ENCODE results near the gene DOCK4. TPM values are rescaled to one million over a fixed set of nuclear protein-coding genes. Genes with fewer than 3 reads are reported as not detected.

DOCK4 gene
- total RNA-seq, 1 experiment from 2014 or later = 3.4 TPM

DNA sequence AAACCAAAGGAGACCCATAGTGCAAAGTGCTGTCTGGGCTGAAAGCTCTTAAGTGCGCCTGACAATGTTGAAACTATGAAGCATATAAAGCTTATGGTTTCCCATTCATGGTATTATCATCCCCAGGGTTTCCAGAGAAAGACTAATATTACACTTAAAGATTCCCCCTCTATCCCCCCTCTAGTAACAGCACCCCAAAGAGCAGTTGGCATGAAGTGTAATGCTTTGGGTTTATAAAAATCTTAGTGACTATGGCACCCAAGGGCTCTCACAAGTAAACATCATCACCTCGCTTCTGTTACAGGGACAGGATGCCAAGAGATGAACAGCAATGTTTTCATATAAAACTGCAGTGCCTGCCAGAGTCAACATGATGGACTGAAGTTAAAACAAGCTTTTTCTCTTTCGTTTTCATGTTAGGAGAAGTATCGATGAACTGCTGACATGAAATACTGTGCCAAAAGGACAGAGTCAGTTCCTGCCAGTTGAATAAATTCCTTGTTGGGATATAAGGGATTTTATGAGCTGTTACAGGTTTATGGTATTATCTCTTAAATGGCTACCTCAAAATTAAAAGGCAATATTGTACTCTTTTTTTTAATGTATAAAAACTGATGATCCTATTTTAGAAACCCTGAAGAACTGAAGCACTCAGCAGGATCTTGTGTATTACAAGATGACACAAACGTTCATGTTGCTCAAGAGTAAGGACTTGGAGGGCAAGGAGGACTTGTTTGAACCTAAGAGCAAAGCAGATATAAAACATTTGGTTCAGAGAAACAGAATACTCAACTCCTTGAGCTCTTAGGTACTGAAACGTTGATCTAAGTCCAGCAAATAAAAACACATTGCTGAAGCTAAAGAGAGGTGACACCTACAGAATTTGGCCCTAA is 440.2 kb downstream of the DOCK4 start:
- DNase-seq (ENCODE audit: low spot score) = no peak

DNA sequence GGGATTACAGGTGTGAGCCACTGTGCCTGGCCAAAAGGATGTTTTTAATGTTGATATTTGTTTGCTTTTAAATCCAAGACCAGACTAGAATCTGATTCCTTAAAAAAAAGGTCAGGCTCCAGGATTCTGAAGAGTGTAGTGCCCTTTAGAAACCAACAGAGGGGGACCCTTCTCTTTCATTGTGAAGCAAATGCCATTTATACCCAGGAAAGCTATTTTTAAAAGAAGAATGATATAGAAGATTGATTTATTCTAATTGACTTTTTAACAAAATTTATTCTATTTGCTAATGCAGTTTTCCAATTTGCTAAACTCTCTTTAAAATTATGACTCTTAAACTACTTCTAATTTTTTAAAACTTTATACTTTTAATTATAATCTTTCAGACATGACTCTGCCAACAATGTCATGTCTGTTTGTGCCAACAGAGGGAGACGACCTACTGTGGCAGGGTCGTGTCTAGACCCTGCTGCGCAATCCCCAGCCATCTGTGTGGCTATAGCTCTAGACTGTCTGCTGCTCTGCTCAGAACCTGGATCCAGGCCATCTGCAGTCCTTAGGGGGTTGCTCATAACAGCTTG is 442.9 kb downstream of the DOCK4 start:
- DNase-seq (ENCODE audit: low spot score) = peak; percentile 46

DNA sequence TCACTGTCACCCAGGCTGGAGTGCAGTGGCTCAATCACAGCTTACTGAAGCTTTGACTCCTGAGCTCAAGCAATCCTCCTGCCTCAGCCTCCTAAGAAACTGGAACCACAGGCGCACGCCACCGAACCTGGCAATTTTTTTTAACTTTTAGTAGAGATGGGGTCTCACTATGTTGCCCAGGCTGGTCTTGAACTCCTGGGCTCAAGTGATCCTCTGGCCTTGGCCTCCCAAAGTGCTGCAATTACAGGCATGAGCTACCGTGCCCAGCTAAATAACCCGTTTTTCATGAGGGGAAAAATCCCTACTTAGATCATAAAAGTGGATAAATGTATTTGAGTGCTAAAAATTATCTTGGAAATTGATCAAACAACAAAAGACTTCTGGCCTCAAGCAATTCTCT is 443.4 kb downstream of the DOCK4 start:
- no peak for DNase-seq (ENCODE audit: low spot score)

DNA sequence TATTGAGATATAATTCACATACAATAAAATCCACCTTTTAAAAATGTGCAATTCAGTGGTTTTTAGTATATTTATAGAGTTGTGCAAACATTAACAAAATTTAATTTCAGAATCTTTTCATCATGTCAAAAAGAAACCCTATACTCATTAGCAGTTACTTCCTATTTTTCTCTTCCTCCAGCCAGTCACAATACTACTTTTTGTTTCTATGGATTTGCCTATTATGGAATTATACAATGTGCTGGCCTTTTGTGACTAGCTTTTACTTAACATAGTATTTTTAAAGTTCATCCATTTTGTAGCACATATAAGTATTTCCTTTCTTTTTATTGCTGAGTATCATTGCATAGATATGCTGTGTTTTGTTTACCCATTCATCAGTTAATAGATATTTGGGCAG is 444.0 kb downstream of the DOCK4 start:
- DNase-seq (ENCODE audit: low spot score) = no peak

DNA sequence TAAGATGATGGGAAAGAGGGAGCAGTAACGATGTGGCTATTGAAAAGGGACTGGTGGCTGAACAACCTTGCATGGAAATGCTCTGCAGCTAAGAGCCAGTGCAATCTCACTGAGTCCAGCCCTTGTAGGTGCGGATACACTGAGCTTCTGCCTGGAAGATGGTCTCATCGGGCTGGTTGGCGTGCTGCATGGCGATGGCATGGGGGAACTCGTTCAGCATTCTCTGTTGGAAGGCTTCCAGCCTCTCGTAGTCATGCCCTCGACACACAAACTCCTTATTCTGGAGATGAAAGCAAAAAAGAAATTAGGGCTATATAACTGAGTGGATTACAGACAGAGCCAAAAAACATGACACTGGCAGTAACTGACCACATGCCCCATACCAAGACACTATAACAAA is 446.2 kb downstream of the DOCK4 start:
- DNase-seq (ENCODE audit: low spot score) = no peak

DNA sequence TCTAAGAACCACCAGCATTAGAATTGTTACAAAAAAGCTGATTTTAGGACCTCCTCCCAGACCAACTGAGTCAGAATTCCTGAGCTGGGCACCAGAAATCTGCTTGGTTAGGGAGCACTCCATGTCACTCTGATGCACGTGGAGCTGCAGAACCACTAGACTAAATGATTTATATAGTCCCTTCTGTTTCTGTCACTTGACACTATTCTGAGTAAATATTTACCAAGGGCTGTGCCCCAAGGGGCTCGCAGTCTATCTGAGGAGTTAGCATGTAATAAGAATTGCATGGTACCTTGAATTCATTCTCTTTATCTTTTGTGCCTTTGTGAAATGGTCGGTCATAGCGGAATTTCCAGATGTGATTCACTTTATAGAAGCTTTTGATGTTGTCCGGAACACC is 447.9 kb downstream of the DOCK4 start:
- no peak for DNase-seq (ENCODE audit: low spot score)

DNA sequence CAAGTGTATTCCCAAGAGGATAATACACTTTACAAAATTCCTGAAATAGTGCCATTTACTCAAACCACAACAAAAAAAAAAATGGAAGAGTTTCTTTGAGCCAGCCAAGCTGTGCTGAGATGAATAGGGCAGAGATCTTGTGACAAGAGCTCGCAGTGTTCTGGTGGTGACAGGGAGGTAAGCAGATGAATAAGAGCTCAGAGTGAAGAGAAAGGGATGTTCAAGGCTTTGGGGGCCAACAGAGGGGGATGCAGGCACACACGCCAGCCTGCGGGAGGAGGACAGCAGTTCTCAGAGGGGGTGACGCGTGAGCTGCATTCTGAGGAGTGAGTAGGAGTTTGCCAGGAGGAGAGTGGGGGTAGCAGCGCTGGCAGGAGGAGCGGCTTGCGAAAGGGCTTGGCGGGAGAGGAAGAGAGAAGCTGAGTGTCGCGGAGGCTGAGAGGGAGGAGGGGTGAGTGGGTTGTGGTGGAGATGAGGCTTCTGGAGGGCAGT is 449.5 kb downstream of the DOCK4 start:
- DNase-seq (ENCODE audit: low spot score) = peak; percentile 58

DNA sequence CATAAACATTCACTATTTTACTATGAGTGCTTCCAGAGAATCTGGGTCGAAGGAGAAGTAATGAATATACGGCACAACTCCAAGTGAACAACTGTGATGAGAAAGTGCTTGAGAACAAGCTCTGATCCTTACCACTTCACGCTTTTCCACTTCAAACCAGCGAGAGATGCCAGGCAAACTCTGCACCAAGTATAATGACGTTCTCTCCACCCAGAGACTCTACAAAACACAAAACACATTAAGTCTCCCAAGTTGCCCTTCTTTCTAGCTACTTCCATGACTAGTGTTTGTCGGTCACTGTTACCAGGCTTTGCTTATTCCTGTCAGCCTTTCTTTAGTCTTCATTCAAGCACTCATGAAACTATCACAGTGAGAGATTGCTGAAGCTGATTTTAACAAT is 450.8 kb downstream of the DOCK4 start:
- DNase-seq (ENCODE audit: low spot score) = no peak

DNA sequence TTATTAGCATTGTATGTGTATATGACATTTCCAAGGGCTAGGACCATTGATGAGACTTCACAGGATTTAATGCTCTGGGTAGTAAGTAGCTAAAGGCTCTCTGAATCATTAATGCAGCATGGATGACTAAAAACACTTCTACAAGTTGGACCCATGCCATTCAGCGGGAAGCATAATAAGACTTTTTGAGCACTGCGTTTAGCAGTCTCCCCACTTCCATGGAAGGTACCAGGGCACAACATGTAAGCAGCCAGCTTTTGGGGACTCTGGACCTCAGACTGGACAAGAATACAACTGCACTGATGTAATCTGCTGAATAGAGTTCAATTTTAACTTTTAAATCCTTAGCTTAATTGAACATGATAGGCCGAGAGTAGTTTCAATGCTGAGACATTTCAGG is 452.2 kb downstream of the DOCK4 start:
- DNase-seq (ENCODE audit: low spot score) = no peak

DNA sequence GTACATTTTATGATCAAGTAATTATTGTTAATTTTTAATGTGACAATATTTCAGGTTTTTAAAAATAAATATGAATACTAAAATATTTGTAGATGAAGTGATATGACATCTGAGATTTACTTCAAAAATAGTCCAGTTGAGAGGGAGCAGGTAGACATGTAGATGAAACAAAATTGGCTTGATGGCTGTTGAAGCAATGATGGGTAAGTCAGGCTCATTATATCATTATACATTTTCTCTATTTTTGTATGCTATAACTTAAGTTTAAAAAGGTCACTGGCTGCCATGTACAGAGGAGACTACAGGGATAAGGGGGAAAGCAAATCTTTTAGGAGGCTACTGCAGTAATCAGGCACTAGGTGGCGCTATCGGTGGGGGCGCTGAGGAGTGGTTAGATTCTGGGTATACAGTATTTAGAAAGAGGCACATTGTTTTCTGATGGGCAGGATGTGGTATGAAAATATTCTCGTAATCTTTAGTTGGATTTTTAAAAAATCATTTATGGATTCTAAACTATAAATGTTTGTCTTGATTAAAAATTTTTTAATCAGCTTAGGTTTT is 454.1 kb downstream of the DOCK4 start:
- peak; percentile 62 for DNase-seq (ENCODE audit: low spot score)

DNA sequence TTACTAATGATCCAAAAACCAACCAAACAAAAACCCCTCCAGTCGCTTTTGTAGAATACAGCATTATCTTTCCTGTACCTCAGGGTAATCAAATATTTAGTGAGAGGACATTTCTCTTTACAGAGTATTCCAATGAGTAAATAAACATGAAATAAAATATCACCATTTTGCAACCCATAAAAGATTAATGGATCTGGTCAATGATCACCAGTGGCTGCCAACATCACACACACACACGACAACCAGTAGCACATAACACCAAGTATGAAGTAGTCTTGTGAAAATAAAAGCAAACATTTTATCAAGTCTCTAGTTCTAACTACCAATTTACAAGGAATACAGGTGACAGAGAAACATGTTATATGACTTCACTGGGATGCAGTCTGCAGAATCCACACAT is 455.3 kb downstream of the DOCK4 start:
- no peak for DNase-seq (ENCODE audit: low spot score)

DNA sequence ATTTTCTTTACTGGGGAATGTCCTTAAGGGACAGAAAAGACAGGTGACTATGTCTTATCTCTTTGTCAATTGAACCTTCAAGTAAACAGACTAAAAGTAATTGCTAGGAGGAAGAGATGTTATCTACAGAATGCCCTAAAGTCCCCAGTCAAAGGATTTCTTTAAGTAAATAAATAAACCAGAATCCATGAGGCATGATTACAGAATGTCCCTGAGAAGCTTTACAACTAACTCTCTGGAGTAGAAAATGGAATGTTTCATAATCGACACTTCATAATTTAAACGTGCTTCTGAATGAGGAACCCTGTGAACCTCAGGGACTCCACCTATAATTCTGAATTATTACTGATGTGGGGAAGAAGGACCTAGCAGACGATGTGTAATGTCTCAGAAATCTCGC is 456.0 kb downstream of the DOCK4 start:
- DNase-seq (ENCODE audit: low spot score) = no peak

DNA sequence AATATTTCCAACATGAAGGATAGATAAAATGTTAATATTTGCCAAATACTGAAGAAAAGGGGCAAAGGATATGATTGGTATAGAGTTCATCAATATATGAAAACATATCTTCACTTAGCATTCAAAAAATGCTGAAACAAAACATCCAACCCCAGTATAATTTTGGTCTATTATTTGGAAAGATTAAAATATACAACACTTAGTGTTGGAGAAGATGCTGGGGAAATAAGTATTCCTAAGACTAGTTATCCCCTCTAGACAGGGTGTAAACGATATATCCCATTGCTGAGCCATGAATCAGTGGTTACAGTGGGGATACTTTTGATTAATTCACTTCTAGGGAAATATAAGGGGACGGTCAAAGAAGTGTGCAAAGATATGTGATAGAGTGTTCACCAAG is 456.6 kb downstream of the DOCK4 start:
- DNase-seq (ENCODE audit: low spot score) = no peak

DNA sequence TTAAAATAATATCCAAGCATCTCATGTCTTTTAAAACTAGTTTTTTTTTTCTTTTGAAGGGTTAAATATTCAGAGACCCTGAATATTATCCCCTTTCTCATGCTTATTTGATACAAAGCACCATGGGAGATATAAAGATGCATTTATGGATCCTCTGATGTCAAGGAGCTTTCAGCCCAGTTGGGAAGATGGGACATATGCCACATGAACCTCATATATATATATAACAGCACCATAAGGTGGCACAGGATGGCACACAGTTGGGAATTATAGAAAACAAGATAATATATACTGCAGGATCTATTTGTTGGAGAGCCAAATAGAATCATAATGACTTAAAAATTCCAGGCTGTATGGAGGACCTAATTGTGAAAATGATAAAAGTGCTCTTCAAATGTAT is 458.5 kb downstream of the DOCK4 start:
- no peak for DNase-seq (ENCODE audit: low spot score)

DNA sequence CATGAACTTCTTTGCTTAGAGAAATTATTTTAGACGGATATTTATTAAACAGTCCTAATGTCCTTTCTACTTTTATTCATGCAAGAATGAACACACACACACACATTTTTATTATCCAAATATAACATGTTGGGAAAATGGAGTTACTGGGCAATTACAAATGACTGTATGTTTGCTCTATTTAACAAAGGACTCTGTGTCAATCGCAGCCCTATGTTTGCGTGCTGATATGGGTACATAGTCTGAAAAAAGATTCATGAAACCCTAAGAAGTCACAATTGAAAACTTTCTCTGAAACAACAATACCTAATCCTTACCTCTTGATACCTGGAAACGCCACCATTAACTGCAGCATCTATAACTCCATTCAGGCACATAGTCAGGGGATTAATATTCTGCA is 459.2 kb downstream of the DOCK4 start:
- no peak for DNase-seq (ENCODE audit: low spot score)

DNA sequence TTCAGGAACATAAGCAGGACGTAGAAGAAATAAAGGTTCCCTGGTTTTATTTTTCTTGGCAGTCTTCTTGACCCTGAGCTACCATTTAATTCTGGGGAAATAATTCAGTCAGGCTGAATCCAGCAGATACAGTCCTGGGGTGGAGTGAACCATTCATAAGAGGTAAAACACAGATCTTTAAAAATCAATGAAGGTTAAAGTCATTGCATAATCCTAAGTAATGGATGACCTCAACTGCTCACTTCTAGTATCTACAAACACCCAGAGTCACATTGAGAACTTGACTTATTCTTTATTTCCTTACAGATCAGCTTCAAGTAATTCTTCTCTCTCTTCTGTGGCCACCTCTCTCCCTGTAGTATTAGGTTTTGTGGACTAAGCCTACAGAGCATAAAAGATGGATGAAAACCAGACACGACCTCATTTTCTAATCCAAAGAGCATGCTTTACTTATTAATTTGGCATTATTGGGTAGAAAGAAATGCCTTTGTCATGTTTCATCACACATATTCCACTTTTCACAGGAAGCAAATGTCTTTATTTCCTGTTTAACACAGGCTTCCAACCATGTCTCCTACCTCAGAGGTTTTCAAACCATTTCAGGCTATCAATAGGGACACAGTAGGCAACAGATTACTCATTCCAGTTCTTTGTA is 461.6 kb downstream of the DOCK4 start:
- DNase-seq (ENCODE audit: low spot score) = no peak

DNA sequence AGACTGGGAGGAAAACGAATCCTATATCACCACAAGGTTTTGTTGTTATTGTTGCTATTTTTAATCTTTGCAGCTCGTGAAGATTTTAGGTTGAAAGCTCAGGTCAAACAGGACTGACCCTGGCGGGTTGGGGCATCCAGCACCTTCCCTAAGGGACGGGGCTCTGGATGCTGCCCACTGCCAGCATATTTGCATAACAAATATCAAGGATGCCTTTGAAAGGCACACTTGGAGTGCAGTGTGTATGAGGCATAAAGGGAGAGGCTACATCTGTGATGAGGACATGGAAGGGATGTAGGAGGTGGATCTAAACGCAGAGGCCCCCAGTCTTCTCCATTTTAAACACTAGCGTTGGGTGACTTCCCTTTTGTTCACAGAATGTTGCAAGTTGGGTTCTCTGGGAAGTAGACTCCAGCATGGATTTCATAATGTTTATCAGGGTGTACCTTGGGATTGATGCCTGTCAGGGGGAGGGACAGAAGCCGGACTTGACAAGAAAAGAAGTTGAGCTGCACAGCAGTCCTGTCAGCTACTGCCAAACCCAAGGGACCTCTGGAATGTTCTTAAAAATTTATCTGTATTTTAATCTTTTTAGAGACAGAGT is 462.9 kb downstream of the DOCK4 start:
- DNase-seq (ENCODE audit: low spot score) = no peak

DNA sequence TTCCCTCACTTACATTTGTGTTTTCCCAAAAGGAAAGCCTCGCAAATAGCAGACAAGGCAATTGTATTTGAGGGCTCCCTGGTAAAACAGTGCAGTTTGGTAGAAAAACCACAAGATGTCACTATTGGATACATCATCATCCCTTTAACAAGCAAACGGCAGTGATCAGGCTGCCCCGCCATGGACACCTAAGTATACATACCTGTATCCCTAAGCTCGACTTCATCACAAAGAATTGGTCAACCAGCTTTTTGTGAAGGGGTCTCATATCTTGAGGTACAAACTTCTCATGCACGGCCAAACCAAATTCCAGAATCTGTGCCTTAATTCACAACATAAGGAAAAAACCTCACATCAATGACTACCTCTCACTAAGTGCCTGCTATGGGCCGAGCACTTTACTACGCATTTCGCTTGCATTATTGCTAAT is 464.4 kb downstream of the DOCK4 start:
- peak; percentile 70 for DNase-seq (ENCODE audit: low spot score)

DNA sequence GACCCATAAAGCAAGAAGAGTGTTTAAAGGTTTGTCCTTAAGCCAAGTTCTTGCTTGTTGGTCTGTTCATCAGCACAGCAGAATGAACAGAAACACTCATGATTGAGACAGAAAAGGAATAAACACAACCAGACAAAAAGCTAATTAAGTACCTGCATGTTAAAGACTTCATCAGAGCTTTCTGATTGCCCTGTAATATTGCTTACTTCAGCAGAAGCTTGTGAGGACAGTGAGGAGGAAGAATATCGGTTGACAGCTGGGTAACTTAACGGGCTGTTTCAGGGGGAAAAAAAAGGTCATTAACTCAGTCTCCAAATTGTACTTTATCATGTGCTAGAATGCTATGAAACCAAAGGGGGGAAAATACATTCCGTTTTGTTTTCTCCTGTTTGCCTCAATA is 465.3 kb downstream of the DOCK4 start:
- DNase-seq (ENCODE audit: low spot score) = no peak

DNA sequence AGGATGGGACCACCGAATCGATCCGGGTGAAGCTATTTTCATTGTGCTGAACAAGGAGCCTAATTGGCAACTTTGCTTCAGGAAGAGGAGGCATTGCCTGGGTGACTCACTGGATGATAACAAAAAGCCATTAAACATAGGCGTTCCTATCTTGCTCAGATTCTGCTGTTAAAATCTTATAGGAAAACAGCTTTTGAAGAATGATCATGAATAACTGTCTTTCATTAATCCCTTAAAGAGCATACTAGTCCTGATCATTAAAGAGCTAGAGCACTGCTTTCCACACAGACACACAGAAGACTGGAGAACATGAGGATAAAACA is 469.7 kb downstream of the DOCK4 start:
- DNase-seq (ENCODE audit: low spot score) = no peak

DNA sequence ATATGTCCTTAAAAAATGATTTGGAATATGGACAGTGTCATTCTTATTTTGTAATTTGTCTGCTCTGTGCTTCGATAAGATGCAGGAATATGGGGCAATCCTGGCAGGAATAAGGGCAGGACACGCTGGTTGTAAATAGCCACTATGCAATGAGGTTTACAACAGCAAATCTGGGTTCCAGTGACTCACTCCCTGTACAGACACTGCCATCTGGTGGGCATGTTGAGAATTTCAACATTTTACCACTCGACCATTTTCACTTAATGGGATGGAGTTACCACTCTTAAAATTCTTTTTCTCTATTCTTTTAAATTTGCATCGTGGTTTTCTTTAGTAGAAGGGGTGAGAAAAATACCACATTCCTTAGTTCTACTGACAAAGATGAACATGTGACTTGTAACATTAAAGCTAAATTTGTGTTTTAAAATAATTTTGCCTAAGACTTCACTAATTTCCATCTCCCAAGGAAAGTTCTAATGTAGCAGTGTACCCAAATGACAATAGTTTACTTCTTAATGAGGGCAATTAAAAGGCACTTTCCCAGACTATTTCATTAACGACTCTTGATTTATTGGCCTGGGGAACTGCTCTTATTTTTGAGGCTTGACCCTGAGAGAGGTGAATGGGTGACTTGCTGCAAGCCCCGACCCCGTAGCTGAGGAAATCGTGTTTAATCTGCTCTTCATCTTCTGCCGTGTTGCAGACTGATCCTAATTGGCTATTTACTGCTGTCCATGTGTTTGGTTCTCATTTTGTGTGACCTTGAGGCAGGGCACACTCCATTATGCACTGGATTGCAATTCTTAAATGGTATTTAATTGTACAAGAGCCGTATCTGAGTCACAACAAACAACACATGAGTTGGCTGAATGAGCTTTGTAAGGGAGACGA is 470.3 kb downstream of the DOCK4 start:
- DNase-seq (ENCODE audit: low spot score) = peak; percentile 79
